HFF-Myc (cell line): ENCODE results near the gene ABCB1.

Source experiments
- DNase-seq: peaks from one replicate; pipeline ENCODE4 v3.0.0-alpha.2; 2011; ENCODE audit warnings: low read depth; ENCODE audit errors: extremely low read depth
- H3K4me3 ChIP-seq: replicated peaks from 2 replicates; pipeline ENCODE4 v1.5.1; 2011; ENCODE audit warnings: low read depth, mild to moderate bottlenecking, control low read depth, low read length
- TF ChIP-seq, protein P1 (sequence below): IDR thresholded peaks from 2 replicates; pipeline ENCODE4 v1.5.1; 2012; ENCODE audit warnings: mild to moderate bottlenecking, low read depth, low read length, control low read depth; ENCODE audit errors: missing control alignments

Gene ABCB1

DNA sequence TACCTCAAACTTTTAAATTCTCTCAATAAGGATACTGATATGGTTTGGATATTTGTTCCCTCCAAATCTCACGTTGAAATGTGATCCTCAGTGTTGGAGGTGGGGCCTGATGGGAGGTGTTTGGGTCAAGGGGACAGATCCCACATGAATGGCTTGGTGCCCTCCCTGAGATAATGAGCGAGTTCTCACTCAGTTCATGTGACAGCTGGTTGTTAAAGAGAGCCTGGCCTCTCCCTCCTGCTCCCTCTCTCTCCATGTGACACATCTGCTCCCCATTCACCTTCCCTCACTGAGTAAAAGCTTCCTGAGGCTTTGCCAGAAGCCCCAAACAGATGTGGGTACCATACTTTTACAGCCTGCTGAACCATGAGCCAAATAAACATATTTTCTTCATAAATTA lies 144.4 kb downstream of the ABCB1 start:
- DNase-seq: no peak
- TF ChIP-seq, protein P1, sequence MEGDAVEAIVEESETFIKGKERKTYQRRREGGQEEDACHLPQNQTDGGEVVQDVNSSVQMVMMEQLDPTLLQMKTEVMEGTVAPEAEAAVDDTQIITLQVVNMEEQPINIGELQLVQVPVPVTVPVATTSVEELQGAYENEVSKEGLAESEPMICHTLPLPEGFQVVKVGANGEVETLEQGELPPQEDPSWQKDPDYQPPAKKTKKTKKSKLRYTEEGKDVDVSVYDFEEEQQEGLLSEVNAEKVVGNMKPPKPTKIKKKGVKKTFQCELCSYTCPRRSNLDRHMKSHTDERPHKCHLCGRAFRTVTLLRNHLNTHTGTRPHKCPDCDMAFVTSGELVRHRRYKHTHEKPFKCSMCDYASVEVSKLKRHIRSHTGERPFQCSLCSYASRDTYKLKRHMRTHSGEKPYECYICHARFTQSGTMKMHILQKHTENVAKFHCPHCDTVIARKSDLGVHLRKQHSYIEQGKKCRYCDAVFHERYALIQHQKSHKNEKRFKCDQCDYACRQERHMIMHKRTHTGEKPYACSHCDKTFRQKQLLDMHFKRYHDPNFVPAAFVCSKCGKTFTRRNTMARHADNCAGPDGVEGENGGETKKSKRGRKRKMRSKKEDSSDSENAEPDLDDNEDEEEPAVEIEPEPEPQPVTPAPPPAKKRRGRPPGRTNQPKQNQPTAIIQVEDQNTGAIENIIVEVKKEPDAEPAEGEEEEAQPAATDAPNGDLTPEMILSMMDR: no peak
- H3K4me3 ChIP-seq: no peak overlapping the region
